K562 (cell line): ENCODE data around the gene CHN2. TPM values are rescaled to one million over a fixed set of nuclear protein-coding genes. Genes with fewer than 3 reads are reported as not detected.

Experiments
- ATAC-seq: fragments of 200-7000 bp; cut with Tn5 transposase; 3 replicates; pipeline ENCODE4 v1.9.1; 2020; ENCODE audit warnings: moderate library complexity
- BruUV-seq: library from RNA; stranded (reverse); fragments of 400-500 nt; replicated peaks from 2 replicates; lab custom pipeline; 2021; lab: Mats Ljungman, UMichigan
- CTCF ChIA-PET: fragments of 300-600 bp; formaldehyde crosslinking; extraction: SDS; loops from one replicate; lab custom pipeline; 2021; ENCODE audit warnings: low intra/inter-chr PET ratio; lab: Yijun Ruan, JAX
- POLR2A ChIA-PET: fragments of 300-600, 350-650 bp; sonication (Branson Sonifier 250); formaldehyde crosslinking; extraction: SDS; loops from one replicate; lab custom pipeline; 2021; ENCODE audit warnings: antibody characterized with exemption, inconsistent platforms; lab: Yijun Ruan, JAX
- DNase-seq, 4 experiments: peaks; one replicate each; pipeline versions ENCODE4 v3.0.0 to v3.0.0-alpha.2; 2011 to 2018; ENCODE audit warnings: low spot score in 3 of 4, mixed read lengths in 3 of 4; ENCODE audit errors: extremely low read depth in 1 of 4
- FAIRE-seq: peaks from 2 replicates; lab custom pipeline; 2011; peaks lifted over from hg19 to GRCh38; lab: Jason Lieb, UNC
- H2AFZ ChIP-seq: 2 replicates; pipeline ENCODE4 v1.6.0; 2011; ENCODE audit warnings: low read depth, low read length, control low read depth, inconsistent platforms
- H3K27ac ChIP-seq: fragments of 200-600 bp; 3 replicates; pipeline ENCODE4 v1.8.0; 2011; ENCODE audit warnings: low read depth, mild to moderate bottlenecking, control low read depth, inconsistent platforms, low read length, moderate library complexity, mixed read lengths; ENCODE audit errors: extremely low read depth
- H3K27me3 ChIP-seq, 2 experiments: fragments of 300-600 bp in 1 of 2; 2 replicates in 1 of 2; 3 replicates in 1 of 2; pipeline versions ENCODE4 v1.6.0 to v1.8.0; 2011; ENCODE audit warnings: inconsistent platforms in 2 of 2, low read length in 2 of 2, mild to moderate bottlenecking in 1 of 2, mixed read lengths in 1 of 2, moderate library complexity in 1 of 2; ENCODE audit not compliant: control insufficient read depth in 2 of 2, insufficient read depth in 2 of 2
- H3K36me3 ChIP-seq: fragments of 300-600 bp; 3 replicates; pipeline ENCODE4 v1.8.0; 2011; ENCODE audit warnings: mild to moderate bottlenecking, low read length, inconsistent platforms; ENCODE audit not compliant: control insufficient read depth, insufficient read depth
- H3K4me1 ChIP-seq, 2 experiments: fragments of 200-600 bp in 1 of 2; replicated peaks in 1 of 2; 2 replicates in 1 of 2; 3 replicates in 1 of 2; pipeline versions ENCODE4 v1.5.1 to v1.8.0; 2011; ENCODE audit warnings: inconsistent platforms in 2 of 2, low read length in 2 of 2, mild to moderate bottlenecking in 1 of 2, mixed read lengths in 1 of 2, moderate library complexity in 1 of 2; ENCODE audit not compliant: control insufficient read depth in 2 of 2, insufficient read depth in 2 of 2
- H3K4me2 ChIP-seq: 2 replicates; pipeline ENCODE4 v1.6.1; 2011; ENCODE audit warnings: low read length, control low read depth, inconsistent platforms, mixed read lengths; ENCODE audit not compliant: insufficient read depth
- H3K4me3 ChIP-seq: fragments of 200-600 bp; sonication (generic), shearing (Covaris generic); 2 replicates; pipeline ENCODE4 v1.5.1; 2016; ENCODE audit warnings: control low read depth, inconsistent platforms
- H3K79me2 ChIP-seq: fragments of 200-600 bp; 3 replicates; pipeline ENCODE4 v1.8.0; 2011; ENCODE audit warnings: low read length, inconsistent platforms; ENCODE audit not compliant: control insufficient read depth, insufficient read depth
- H3K9ac ChIP-seq, 2 experiments: 2 replicates each; pipeline versions ENCODE4 v1.6.0 to v1.6.1; 2011; ENCODE audit warnings: low read depth in 2 of 2, low read length in 2 of 2, control low read depth in 1 of 2, inconsistent platforms in 1 of 2, mild to moderate bottlenecking in 1 of 2, mixed read lengths in 1 of 2; ENCODE audit not compliant: insufficient read depth in 1 of 2
- H3K9me1 ChIP-seq: one replicate; pipeline ENCODE4 v1.6.0; 2011; ENCODE audit warnings: inconsistent platforms, mild to moderate bottlenecking, low read length, moderate library complexity; ENCODE audit not compliant: control insufficient read depth, insufficient read depth
- H3K9me3 ChIP-seq: replicated peaks from 2 replicates; pipeline ENCODE4 v1.5.1; 2011; ENCODE audit warnings: low read depth, low read length, inconsistent platforms; ENCODE audit not compliant: control insufficient read depth, insufficient read depth
- H4K20me1 ChIP-seq: replicated peaks from 2 replicates; pipeline ENCODE4 v1.6.1; 2011; ENCODE audit warnings: low read length, inconsistent platforms, mixed read lengths; ENCODE audit not compliant: control insufficient read depth, insufficient read depth
- E2F3 ChIP-seq: fragments of 250-450 bp; sonication (Bioruptor Pico); IDR thresholded peaks from 2 replicates; pipeline ENCODE4 v1.4.0; 2020; ENCODE audit warnings: mild to moderate bottlenecking
- EGR1 ChIP-seq: fragments of 450-650 bp; conservative IDR thresholded peaks from 2 replicates; pipeline ENCODE4 v1.6.1; 2017; ENCODE audit warnings: mild to moderate bottlenecking
- FOXP1 ChIP-seq: sonication (generic); formaldehyde crosslinking; IDR thresholded peaks from 2 replicates; pipeline ENCODE4 v1.8.0; 2022; ENCODE audit warnings: mild to moderate bottlenecking, missing genetic modification reagents
- ILK ChIP-seq: fragments of 450-650 bp; IDR thresholded peaks from 2 replicates; pipeline ENCODE4 v1.6.1; 2016; ENCODE audit warnings: missing genetic modification characterization, low read depth, mild to moderate bottlenecking, missing compliant biosample characterization, moderate library complexity, borderline replicate concordance
- NFE2 ChIP-seq: IDR thresholded peaks from 2 replicates; pipeline ENCODE4 v1.6.1; 2014; ENCODE audit warnings: antibody characterized with exemption, low read depth
- RFX1 ChIP-seq: fragments of 450-650 bp; IDR thresholded peaks from 2 replicates; pipeline ENCODE4 v1.6.1; 2016; ENCODE audit warnings: mild to moderate bottlenecking, moderate library complexity
- TRIM28 ChIP-seq: fragments of 450-650 bp; IDR thresholded peaks from 2 replicates; pipeline ENCODE4 v1.6.1; 2017
- WGBS: fragments of 100-300 bp; shearing (Covaris generic); methylation state at CpG from one replicate; pipeline ENCODE4 v1.1.6; 2016; ENCODE audit warnings: low coverage, mixed read lengths; ENCODE audit not compliant: insufficient coverage; ENCODE audit errors: missing lambda C conversion rate; 5-methylcytosine and 5-hydroxymethylcytosine counted together
- in situ Hi-C: fragments of 300-500 bp; cut with MboI; formaldehyde crosslinking; loops from 4 replicates; pipeline ENCODE4 v1.15.0; 2018; ENCODE audit warnings: inconsistent platforms, mixed read lengths
- intact Hi-C: fragments of 100-400 bp; cut with micrococcal nuclease; formaldehyde crosslinking; loops from 2 replicates; pipeline ENCODE4 v1.14.2; 2022
- polyA plus RNA-seq, 8 experiments: library from polyadenylated mRNA; depleted of rRNA in 4 of 8; stranded (reverse) in 5 of 8; unstranded in 3 of 8; fragments of >200 nt; fragmentation: Nextera tagmentation in 2 of 8; fragmentation: Illumina TruSeq in 1 of 8; extraction: Ambion mirVana in 2 of 8; extraction: Trizol in 1 of 8; gene quantifications; 2 replicates each; pipeline versions ENCODE4 v1.2.1 to v1.2.3, GENCODE V29; 2011 to 2014; ENCODE audit warnings: inconsistent platforms in 1 of 8, missing spikeins in 1 of 8
- total RNA-seq, 7 experiments: library from RNA; depleted of rRNA in 6 of 7; stranded (reverse); fragments of >200 nt in 6 of 7; fragmentation: Illumina TruSeq in 2 of 7; extraction: Trizol in 2 of 7; gene quantifications; 2 replicates each; pipeline versions ENCODE4 v1.2.1 to v1.2.3, GENCODE V29; 2011 to 2021; ENCODE audit warnings: low replicate concordance in 1 of 7
- TF ChIP-seq, protein P1 (sequence below), 2 experiments: fragments of 200-800 bp in 1 of 2; sonication (Bioruptor generic) in 1 of 2; sonication (generic) in 1 of 2; formaldehyde crosslinking in 1 of 2; IDR thresholded peaks in 1 of 2; conservative IDR thresholded peaks in 1 of 2; 2 replicates each; pipeline versions ENCODE4 v1.5.0 to v1.6.1; 2016 to 2020; ENCODE audit warnings: missing compliant biosample characterization in 1 of 2, missing genetic modification characterization in 1 of 2, missing genetic modification reagents in 1 of 2
- TF ChIP-seq, protein P2 (sequence below): sonication (generic); formaldehyde crosslinking; IDR thresholded peaks from 2 replicates; pipeline ENCODE4 v1.8.0; 2022; ENCODE audit warnings: mild to moderate bottlenecking, missing genetic modification reagents
- TF ChIP-seq, protein P3 (sequence below): fragments of 450-650 bp; formaldehyde crosslinking; conservative IDR thresholded peaks from 2 replicates; pipeline ENCODE4 v1.4.0; 2022; ENCODE audit warnings: mild to moderate bottlenecking, missing genetic modification characterization

The CHN2 gene
- total and polyA plus RNA-seq, 9 of the 15 experiments (the other 6 are each of a cell fraction or from before 2014, with no cell fraction given) = 0.12 to 2.1 (median 0.31) TPM; not detected in 1

DNA sequence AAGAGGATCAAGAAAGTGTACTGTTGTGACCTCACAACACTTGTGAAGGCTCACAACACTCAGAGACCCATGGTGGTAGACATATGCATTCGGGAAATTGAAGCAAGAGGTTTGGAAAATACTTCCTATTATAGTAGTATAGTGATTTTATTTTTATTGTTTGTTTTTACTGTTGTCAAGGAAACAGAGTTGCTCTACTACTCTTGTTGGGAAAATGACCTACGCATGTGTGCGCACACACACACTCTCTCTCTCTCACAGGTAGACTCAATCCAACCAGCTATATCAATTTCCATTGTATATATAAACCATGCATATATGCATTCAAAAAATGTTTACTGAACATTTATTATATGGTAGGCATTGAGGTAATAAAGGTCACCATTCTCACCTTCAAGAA lies 305.4 kb downstream of the CHN2 start:
- FAIRE-seq (no peak), DNase-seq (no peak), ATAC-seq (no peak)
- Histone ChIP-seq H3K4me1 (no peaks in the 10 kb centered on the region), H2AFZ (no peak overlapping the region), H3K36me3 (no peaks in the 10 kb centered on the region), H3K9me3 (no peaks in the 10 kb centered on the region), H3K4me2 (no peak overlapping the region), H4K20me1 (no peaks in the 10 kb centered on the region), H3K9me1 (no peaks in the 10 kb centered on the region), H3K4me3 (no peak overlapping the region), H3K27me3 (no peaks in the 10 kb centered on the region; a peak in 1 of 5 replicates), H3K27ac (no peak overlapping the region), H3K79me2 (no peaks in the 10 kb centered on the region), H3K9ac (no peak overlapping the region)
- 67% methylated on average over 3 of the region's 3 CpGs for WGBS
- CTCF ChIA-PET = no interaction called here
- intact Hi-C loops = no loop called here
- in situ Hi-C loops = no loop called here
- no TSS peak for BruUV-seq
- POLR2A ChIA-PET = interaction anchor here (2.1 kb wide), 1 partner anchor 9 kb away, joined by 6 read pairs; no protein-coding TSS in a partner anchor
- TF ChIP-seq RFX1 = peak; percentile 32; the same call in 1 of the 2 replicates
- TF ChIP-seq, protein P1, sequence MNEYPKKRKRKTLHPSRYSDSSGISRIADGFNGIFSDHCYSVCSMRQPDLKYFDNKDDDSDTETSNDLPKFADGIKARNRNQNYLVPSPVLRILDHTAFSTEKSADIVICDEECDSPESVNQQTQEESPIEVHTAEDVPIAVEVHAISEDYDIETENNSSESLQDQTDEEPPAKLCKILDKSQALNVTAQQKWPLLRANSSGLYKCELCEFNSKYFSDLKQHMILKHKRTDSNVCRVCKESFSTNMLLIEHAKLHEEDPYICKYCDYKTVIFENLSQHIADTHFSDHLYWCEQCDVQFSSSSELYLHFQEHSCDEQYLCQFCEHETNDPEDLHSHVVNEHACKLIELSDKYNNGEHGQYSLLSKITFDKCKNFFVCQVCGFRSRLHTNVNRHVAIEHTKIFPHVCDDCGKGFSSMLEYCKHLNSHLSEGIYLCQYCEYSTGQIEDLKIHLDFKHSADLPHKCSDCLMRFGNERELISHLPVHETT (CRISPR knock-in tag; conservative IDR thresholded peaks at IDR 0.05 in 1 of 2, IDR thresholded peaks at IDR 0.05 in 1 of 2) = no peak

DNA sequence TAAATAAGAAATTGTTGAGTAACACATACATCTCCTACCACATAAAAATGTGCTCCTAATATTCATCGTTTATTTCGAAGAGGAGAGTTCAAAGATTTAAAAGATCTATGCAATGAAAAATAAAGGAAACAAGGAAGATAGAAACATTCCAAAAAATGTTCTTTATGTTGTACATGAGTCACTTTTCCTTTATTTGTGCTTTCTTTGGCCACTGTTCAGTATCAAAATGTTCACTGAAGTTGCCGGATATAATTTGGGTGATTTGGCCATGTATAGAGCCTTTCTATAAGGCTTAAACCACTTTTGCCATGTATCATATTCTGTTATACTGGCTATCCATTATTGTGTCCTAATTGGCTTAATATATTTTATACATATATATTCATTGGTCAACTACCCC lies 306.1 kb downstream of the CHN2 start:
- Histone ChIP-seq H2AFZ (no peak overlapping the region), H4K20me1 (no peaks in the 10 kb centered on the region), H3K9me1 (no peaks in the 10 kb centered on the region), H3K27ac (no peak overlapping the region), H3K9ac (no peak overlapping the region), H3K79me2 (no peaks in the 10 kb centered on the region), H3K36me3 (no peaks in the 10 kb centered on the region), H3K4me3 (no peak overlapping the region), H3K4me2 (no peak overlapping the region), H3K9me3 (no peaks in the 10 kb centered on the region), H3K27me3 (no peaks in the 10 kb centered on the region; a peak in 1 of 5 replicates), H3K4me1 (no peaks in the 10 kb centered on the region)
- WGBS = 14% methylated on average over 3 of the region's 3 CpGs
- CTCF ChIA-PET = no interaction called here
- in situ Hi-C loops = no loop called here
- no peak for FAIRE-seq
- intact Hi-C loops = no loop called here
- TF ChIP-seq, protein P2, sequence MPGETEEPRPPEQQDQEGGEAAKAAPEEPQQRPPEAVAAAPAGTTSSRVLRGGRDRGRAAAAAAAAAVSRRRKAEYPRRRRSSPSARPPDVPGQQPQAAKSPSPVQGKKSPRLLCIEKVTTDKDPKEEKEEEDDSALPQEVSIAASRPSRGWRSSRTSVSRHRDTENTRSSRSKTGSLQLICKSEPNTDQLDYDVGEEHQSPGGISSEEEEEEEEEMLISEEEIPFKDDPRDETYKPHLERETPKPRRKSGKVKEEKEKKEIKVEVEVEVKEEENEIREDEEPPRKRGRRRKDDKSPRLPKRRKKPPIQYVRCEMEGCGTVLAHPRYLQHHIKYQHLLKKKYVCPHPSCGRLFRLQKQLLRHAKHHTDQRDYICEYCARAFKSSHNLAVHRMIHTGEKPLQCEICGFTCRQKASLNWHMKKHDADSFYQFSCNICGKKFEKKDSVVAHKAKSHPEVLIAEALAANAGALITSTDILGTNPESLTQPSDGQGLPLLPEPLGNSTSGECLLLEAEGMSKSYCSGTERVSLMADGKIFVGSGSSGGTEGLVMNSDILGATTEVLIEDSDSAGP (CRISPR knock-in tag) = no peak
- TF ChIP-seq FOXP1 (no peak), TRIM28 (no peak), EGR1 (no peak), NFE2 (no peak), ILK (tag) (no peak), E2F3 (CRISPR knock-in tag) (no peak)
- TF ChIP-seq, protein P3, sequence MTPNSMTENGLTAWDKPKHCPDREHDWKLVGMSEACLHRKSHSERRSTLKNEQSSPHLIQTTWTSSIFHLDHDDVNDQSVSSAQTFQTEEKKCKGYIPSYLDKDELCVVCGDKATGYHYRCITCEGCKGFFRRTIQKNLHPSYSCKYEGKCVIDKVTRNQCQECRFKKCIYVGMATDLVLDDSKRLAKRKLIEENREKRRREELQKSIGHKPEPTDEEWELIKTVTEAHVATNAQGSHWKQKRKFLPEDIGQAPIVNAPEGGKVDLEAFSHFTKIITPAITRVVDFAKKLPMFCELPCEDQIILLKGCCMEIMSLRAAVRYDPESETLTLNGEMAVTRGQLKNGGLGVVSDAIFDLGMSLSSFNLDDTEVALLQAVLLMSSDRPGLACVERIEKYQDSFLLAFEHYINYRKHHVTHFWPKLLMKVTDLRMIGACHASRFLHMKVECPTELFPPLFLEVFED = no peak
- no peak for DNase-seq
- POLR2A ChIA-PET = interaction anchor here (2.1 kb wide), 1 partner anchor 9 kb away, joined by 6 read pairs; no protein-coding TSS in a partner anchor
- BruUV-seq = no TSS peak
- no peak for ATAC-seq
